Measurements from ENCODE around the gene ACBD6.

Gene ACBD6

GRCh38 chr1:180271272-180272255 lies 230.8 kb downstream of the ACBD6 start:
- Histone ChIP-seq H3K36me3 (peaks cover 46% of the 10 kb centered on the region), H3K27me3 (ENCODE audit: insufficient read depth, low read depth, severe bottlenecking) (no peaks in the 10 kb centered on the region), H3K27ac (peak overlapping the region; percentile 43; the same call in 1 of the 2 replicates), H3K4me3 (ENCODE audit: low read depth, low read length) (no peak overlapping the region), H3K9me3 (ENCODE audit: severe bottlenecking) (peaks cover 2% of the 10 kb centered on the region)
- DNase-seq = no peak
- TF ChIP-seq, protein P1, sequence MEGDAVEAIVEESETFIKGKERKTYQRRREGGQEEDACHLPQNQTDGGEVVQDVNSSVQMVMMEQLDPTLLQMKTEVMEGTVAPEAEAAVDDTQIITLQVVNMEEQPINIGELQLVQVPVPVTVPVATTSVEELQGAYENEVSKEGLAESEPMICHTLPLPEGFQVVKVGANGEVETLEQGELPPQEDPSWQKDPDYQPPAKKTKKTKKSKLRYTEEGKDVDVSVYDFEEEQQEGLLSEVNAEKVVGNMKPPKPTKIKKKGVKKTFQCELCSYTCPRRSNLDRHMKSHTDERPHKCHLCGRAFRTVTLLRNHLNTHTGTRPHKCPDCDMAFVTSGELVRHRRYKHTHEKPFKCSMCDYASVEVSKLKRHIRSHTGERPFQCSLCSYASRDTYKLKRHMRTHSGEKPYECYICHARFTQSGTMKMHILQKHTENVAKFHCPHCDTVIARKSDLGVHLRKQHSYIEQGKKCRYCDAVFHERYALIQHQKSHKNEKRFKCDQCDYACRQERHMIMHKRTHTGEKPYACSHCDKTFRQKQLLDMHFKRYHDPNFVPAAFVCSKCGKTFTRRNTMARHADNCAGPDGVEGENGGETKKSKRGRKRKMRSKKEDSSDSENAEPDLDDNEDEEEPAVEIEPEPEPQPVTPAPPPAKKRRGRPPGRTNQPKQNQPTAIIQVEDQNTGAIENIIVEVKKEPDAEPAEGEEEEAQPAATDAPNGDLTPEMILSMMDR (IDR thresholded peaks at IDR 0.05; ENCODE audit: low read depth, low read length) = no peak

DNA sequence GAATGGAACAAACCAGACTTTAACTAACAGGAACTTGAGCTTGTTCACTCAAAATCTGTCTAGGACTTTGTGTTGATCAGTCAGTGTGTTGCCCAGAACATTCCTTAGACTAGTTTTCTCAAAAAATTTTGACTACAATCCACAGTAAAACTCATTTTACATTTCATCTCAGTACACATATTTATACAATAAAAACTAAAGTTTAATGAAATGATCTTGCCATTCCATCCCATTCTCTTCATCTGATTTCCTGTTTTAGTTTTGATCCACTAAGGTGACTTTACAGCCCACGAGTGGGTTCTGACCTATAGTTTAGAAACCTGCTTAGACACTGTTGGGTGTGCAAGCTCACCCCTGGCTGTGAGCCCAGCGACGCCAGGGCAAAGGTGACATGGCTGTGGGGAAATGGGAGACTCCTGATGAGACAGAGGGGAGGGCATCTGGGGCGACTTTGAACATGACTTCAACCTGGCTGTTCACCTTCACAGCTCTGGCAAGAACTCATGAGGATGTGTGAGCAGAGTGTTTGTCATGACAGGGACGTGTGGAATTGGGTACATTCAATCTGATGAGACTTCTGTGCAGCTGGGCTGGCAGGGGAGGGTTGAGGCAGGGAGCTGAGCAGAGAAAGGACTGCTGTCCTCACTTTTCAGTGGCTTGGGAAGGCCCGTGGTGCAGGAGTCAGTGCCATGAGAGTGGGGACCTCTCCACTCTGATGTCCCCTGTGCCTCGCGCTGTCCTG lies 231.7 kb downstream of the ACBD6 start:
- no peak overlapping the region; the same call in 1 of the 2 replicates for H3K27ac ChIP-seq
- no peak for DNase-seq
- H3K9me3 ChIP-seq (ENCODE audit: severe bottlenecking) = no peaks in the 10 kb centered on the region
- H3K4me3 ChIP-seq (ENCODE audit: low read depth, low read length) = no peak overlapping the region
- TF ChIP-seq, protein P1 (IDR thresholded peaks at IDR 0.05; ENCODE audit: low read depth, low read length) = no peak
- peaks cover 41% of the 10 kb centered on the region for H3K36me3 ChIP-seq
- H3K27me3 ChIP-seq (ENCODE audit: insufficient read depth, low read depth, severe bottlenecking) = no peaks in the 10 kb centered on the region

DNA sequence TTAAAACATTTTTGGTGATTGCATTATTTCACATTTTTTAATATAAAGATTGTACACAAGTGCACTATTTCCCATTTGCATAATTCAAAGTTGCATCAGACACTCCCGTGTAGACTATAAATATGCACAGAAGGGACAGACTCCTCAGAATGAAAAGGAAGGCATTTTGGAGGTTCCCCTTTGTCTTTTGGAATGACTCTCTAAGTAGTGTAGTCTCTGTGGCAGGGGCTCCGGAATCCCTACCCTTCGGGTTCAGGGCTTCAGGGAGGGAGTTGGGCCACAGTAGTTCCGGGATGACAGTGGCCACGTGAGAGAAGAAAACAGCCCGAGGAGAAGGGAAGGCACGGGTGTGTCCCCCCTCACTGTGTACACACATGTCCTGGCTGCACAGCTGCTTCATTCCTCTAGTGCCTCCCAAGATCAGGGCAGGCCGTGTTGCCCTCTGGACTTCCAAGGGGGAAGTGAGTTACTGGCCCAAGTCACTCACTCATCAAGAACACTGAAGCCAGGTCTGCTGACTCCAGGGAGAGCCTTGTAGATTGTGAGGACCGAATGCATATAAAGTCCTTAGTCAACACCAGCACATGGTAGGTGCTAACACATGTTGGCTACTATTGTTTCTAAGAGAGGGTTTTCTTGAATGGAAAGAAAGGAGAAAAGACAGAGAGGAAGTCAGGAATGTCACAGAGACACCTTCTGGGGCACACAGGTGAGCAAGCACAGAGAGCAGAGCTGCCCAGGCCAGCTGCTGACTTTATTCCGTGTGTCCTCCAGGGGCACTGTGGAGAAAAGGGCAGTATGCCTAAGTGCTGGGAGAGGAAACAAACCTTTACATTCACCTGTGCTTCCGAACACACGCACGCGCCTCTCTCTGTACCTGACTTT lies 232.5 kb downstream of the ACBD6 start:
- H3K27me3 ChIP-seq (ENCODE audit: insufficient read depth, low read depth, severe bottlenecking) = no peaks in the 10 kb centered on the region
- TF ChIP-seq, protein P1 (IDR thresholded peaks at IDR 0.05; ENCODE audit: low read depth, low read length) = peak; percentile 94
- no peaks in the 10 kb centered on the region for H3K9me3 ChIP-seq (ENCODE audit: severe bottlenecking)
- peak; percentile 75 for DNase-seq
- no peak overlapping the region for H3K27ac ChIP-seq
- H3K4me3 ChIP-seq (ENCODE audit: low read depth, low read length) = no peak overlapping the region
- peaks cover 33% of the 10 kb centered on the region for H3K36me3 ChIP-seq

DNA sequence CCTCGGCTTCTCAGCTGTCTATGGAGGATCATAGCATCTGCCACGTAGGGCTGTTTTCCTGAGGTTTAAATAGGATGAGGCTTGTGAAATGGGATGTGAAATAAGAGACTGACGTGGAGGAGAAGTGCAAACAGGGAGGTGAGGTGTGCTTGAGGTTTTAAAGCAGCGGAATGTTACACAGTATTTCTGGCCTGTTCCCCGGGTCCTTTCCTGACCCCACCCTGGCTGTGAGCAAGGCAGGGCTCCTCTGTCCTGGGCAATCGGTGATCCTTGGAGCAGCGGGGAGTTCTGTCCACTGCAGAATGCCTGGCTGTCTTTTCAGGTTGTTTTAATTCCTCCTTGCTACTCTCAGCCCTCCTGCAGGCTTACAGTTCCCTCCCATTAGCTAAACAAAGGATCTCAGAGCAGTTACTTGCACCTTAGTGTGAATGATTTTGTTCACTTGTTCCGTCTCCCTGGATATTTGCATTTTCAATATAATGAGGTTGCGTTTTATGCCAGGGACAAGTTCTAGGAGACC lies 233.8 kb downstream of the ACBD6 start:
- Histone ChIP-seq H3K36me3 (peaks cover 20% of the 10 kb centered on the region), H3K9me3 (ENCODE audit: severe bottlenecking) (no peaks in the 10 kb centered on the region), H3K27ac (peak overlapping the region; percentile 57), H3K4me3 (ENCODE audit: low read depth, low read length) (no peak overlapping the region), H3K27me3 (ENCODE audit: insufficient read depth, low read depth, severe bottlenecking) (no peaks in the 10 kb centered on the region)
- TF ChIP-seq, protein P1 (IDR thresholded peaks at IDR 0.05; ENCODE audit: low read depth, low read length) = no peak
- DNase-seq = no peak

Data from WERI-Rb-1 (cell line).